Measurements from ENCODE around the gene ALK.

Gene ALK

DNA sequence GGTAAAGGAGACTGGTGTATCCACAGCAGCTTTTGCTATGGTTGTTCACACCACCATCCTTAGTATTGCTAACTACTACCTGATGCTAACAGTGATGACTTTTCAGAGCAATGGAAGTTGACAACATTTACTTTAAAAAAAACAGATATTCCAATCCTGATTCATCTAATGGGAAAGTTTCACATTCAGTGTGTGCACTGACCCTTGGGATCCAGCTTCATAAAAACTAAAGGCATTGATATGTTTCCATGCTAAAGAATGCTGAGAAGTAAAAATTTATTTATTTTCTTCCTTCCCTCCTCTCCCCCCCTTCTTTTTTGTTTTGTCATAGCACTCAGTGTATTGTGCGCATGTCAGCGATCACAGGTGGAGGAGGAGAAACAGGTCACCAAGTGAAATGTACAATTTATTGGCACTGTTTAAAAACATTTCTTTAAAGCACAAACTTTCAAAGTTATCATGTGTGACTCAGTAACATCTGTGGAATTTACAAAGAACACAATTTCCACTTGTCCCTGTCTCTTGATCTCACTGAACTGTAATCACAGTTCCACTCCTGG lies 229.9 kb downstream of the ALK start:
- peaks cover 32% of the 10 kb centered on the region for H3K27me3 ChIP-seq (ENCODE audit: low read depth, low read length)
- TF ChIP-seq EZH2phosphoT487 (IDR thresholded peaks at IDR 0.05; ENCODE audit: low read depth) = no peak
- TF ChIP-seq, protein P1, sequence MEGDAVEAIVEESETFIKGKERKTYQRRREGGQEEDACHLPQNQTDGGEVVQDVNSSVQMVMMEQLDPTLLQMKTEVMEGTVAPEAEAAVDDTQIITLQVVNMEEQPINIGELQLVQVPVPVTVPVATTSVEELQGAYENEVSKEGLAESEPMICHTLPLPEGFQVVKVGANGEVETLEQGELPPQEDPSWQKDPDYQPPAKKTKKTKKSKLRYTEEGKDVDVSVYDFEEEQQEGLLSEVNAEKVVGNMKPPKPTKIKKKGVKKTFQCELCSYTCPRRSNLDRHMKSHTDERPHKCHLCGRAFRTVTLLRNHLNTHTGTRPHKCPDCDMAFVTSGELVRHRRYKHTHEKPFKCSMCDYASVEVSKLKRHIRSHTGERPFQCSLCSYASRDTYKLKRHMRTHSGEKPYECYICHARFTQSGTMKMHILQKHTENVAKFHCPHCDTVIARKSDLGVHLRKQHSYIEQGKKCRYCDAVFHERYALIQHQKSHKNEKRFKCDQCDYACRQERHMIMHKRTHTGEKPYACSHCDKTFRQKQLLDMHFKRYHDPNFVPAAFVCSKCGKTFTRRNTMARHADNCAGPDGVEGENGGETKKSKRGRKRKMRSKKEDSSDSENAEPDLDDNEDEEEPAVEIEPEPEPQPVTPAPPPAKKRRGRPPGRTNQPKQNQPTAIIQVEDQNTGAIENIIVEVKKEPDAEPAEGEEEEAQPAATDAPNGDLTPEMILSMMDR (IDR thresholded peaks at IDR 0.05; ENCODE audit: low read depth, low read length) = no peak
- no peaks in the 10 kb centered on the region for H3K9me3 ChIP-seq (ENCODE audit: insufficient read depth, low read length)
- H4K20me1 ChIP-seq (ENCODE audit: insufficient read depth, low read length) = no peaks in the 10 kb centered on the region
- no peak overlapping the region for H2AFZ ChIP-seq (ENCODE audit: low read depth, low read length)
- H3K27ac ChIP-seq (ENCODE audit: low read length) = no peak overlapping the region
- no peaks in the 10 kb centered on the region for H3K79me2 ChIP-seq (ENCODE audit: low read length)
- H3K4me3 ChIP-seq (ENCODE audit: low read length) = no peak overlapping the region
- H3K4me1 ChIP-seq (ENCODE audit: low read length) = no peaks in the 10 kb centered on the region
- H3K9ac ChIP-seq (ENCODE audit: low read length) = no peak overlapping the region
- no peak overlapping the region for H3K4me2 ChIP-seq (ENCODE audit: low read length)
- no peaks in the 10 kb centered on the region for H3K36me3 ChIP-seq (replicated peaks; ENCODE audit: low read depth, low read length)

GRCh38 chr2:29689666-29690065 lies 231.7 kb downstream of the ALK start:
- Histone ChIP-seq H3K4me2 (ENCODE audit: low read length) (no peak overlapping the region), H3K9ac (ENCODE audit: low read length) (no peak overlapping the region)
- TF ChIP-seq, protein P1 (IDR thresholded peaks at IDR 0.05; ENCODE audit: low read depth, low read length) = no peak
- no peak for TF ChIP-seq EZH2phosphoT487 (IDR thresholded peaks at IDR 0.05; ENCODE audit: low read depth)

DNA sequence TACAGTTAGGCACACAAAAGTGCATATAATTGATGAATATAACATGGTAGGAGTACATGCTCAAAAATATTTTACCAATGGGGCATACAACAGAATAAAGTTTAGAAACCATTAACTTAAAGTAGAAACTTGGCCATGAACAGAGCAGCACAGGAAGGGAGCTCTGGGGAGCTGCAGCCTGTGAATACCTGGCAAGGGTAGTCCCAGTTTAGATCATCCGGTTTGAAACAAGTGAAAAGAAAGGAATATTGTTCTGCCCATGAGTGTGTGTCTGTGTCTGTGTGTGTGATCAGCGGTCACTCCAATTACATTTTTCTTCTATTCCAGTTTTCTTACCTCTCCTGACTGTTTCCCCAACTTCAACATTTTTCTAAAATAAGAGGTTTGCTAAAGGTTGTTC lies 233.0 kb downstream of the ALK start:
- H3K4me1 ChIP-seq (ENCODE audit: low read length) = no peaks in the 10 kb centered on the region
- H4K20me1 ChIP-seq (ENCODE audit: insufficient read depth, low read length) = no peaks in the 10 kb centered on the region
- no peaks in the 10 kb centered on the region for H3K9me3 ChIP-seq (ENCODE audit: insufficient read depth, low read length)
- H3K4me3 ChIP-seq (ENCODE audit: low read length) = no peak overlapping the region
- no peaks in the 10 kb centered on the region for H3K36me3 ChIP-seq (replicated peaks; ENCODE audit: low read depth, low read length)
- H3K27me3 ChIP-seq (ENCODE audit: low read depth, low read length) = peaks cover 36% of the 10 kb centered on the region
- no peak overlapping the region for H3K4me2 ChIP-seq (ENCODE audit: low read length)
- no peaks in the 10 kb centered on the region for H3K79me2 ChIP-seq (ENCODE audit: low read length)
- no peak for TF ChIP-seq EZH2phosphoT487 (IDR thresholded peaks at IDR 0.05; ENCODE audit: low read depth)
- TF ChIP-seq, protein P1 (IDR thresholded peaks at IDR 0.05; ENCODE audit: low read depth, low read length) = no peak
- no peak overlapping the region for H3K27ac ChIP-seq (ENCODE audit: low read length)
- H3K9ac ChIP-seq (ENCODE audit: low read length) = no peak overlapping the region
- H2AFZ ChIP-seq (ENCODE audit: low read depth, low read length) = no peak overlapping the region

More at GRCh38 chr2:29689666-29690065, 231.7 kb downstream of the ALK start:
- Histone ChIP-seq H3K36me3 (replicated peaks; ENCODE audit: low read depth, low read length) (no peaks in the 10 kb centered on the region), H4K20me1 (ENCODE audit: insufficient read depth, low read length) (no peaks in the 10 kb centered on the region), H2AFZ (ENCODE audit: low read depth, low read length) (no peak overlapping the region), H3K9me3 (ENCODE audit: insufficient read depth, low read length) (no peaks in the 10 kb centered on the region), H3K27me3 (ENCODE audit: low read depth, low read length) (peaks cover 40% of the 10 kb centered on the region), H3K27ac (ENCODE audit: low read length) (no peak overlapping the region), H3K4me1 (ENCODE audit: low read length) (no peaks in the 10 kb centered on the region), H3K4me3 (ENCODE audit: low read length) (no peak overlapping the region), H3K79me2 (ENCODE audit: low read length) (no peaks in the 10 kb centered on the region)

DNA sequence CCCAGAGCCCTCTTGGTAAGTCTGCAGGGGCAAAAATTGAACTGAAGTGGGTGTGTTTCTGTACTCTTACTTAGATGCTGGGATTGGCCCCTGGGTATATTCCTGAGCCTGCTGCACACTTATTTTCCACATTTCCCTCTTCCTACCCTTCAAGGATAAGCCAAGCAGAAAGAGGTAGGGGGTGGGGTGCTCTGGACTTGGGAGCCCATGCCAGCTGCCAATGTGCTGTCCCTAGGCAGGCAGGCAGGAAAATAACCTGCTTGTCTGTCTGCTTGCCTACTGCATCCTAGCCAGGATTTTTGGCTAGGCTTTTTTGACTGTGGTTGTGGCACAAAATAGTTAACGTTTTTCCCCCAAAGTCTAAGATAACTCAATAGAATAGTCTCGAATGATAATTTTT lies 234.3 kb downstream of the ALK start:
- Histone ChIP-seq H3K4me1 (ENCODE audit: low read length) (no peaks in the 10 kb centered on the region), H3K36me3 (replicated peaks; ENCODE audit: low read depth, low read length) (no peaks in the 10 kb centered on the region), H3K79me2 (ENCODE audit: low read length) (no peaks in the 10 kb centered on the region), H4K20me1 (ENCODE audit: insufficient read depth, low read length) (no peaks in the 10 kb centered on the region), H3K4me3 (ENCODE audit: low read length) (no peak overlapping the region), H3K27me3 (ENCODE audit: low read depth, low read length) (peaks cover 42% of the 10 kb centered on the region), H2AFZ (ENCODE audit: low read depth, low read length) (no peak overlapping the region), H3K9me3 (ENCODE audit: insufficient read depth, low read length) (no peaks in the 10 kb centered on the region), H3K4me2 (ENCODE audit: low read length) (no peak overlapping the region), H3K27ac (ENCODE audit: low read length) (no peak overlapping the region), H3K9ac (ENCODE audit: low read length) (no peak overlapping the region)
- no peak for TF ChIP-seq EZH2phosphoT487 (IDR thresholded peaks at IDR 0.05; ENCODE audit: low read depth)
- TF ChIP-seq, protein P1 (IDR thresholded peaks at IDR 0.05; ENCODE audit: low read depth, low read length) = no peak
